ENCODE data around the gene TRAPPC4. TPM values are rescaled to one million over a fixed set of nuclear protein-coding genes. Genes with fewer than 3 reads are reported as not detected.

Gene TRAPPC4
- total and polyA plus RNA-seq, 4 donors = 21.1 to 35.7 (median 32.4) TPM

DNA sequence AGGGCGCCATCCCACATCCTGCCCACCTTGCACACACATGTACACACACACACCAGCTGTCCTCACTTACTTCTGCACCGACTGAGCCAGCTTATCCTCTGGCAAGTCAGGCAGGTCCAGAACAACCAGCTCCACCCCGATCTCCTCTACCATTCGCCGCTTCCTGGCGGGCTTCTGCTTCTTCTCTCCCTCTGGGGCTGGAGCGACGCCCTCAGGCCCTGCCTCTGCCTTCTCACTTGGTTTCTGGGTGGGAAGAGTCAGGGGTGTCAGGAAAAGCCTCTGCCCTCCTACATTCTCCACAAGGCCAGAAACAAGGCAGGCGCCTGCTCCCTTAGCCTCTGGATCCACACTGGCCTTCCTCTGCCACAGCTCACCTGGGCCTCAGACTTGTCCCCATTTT lies 30.1 kb downstream of the TRAPPC4 start (continued):
- TF ChIP-seq, protein P1, sequence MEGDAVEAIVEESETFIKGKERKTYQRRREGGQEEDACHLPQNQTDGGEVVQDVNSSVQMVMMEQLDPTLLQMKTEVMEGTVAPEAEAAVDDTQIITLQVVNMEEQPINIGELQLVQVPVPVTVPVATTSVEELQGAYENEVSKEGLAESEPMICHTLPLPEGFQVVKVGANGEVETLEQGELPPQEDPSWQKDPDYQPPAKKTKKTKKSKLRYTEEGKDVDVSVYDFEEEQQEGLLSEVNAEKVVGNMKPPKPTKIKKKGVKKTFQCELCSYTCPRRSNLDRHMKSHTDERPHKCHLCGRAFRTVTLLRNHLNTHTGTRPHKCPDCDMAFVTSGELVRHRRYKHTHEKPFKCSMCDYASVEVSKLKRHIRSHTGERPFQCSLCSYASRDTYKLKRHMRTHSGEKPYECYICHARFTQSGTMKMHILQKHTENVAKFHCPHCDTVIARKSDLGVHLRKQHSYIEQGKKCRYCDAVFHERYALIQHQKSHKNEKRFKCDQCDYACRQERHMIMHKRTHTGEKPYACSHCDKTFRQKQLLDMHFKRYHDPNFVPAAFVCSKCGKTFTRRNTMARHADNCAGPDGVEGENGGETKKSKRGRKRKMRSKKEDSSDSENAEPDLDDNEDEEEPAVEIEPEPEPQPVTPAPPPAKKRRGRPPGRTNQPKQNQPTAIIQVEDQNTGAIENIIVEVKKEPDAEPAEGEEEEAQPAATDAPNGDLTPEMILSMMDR (IDR thresholded peaks at IDR 0.05; ENCODE audit: low read depth, low read length, missing input control) = no peak
- no peak for TF ChIP-seq EGR1 (IDR thresholded peaks at IDR 0.05; ENCODE audit: low read depth in 2 of 2)
- no peak for TF ChIP-seq RAD21 (IDR thresholded peaks at IDR 0.05)
- TF ChIP-seq HNF4A (conservative IDR thresholded peaks at IDR 0.05) = no peak

DNA sequence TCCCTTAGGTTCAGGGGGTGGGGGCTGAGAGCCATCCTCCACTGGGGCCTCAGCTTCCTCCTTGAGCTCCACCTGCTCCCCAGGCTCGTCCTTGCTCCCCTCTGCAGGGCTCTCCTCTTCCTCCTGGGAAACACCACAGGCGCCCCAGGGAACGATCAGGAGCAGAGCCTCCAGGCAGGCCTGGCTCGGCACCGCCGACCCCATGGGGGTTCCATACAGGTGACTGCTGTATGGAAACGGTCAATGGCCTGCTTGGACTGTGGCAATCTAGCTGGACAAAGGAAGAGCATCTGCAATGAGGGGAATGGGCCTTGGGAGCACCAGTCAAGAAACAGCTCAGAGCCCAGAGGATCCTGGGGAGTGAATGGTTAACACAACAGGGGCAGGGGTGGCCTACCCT lies 30.5 kb downstream of the TRAPPC4 start:
- WGBS = 94% methylated on average over 7 of the region's 7 CpGs
- Histone ChIP-seq H3K27ac (ENCODE audit: low read depth in 1 of 2, low read length in 2 of 2) (no peak overlapping the region), H3K9me3 (ENCODE audit: control insufficient read depth in 4 of 4, low read length in 3 of 4) (no peaks in the 10 kb centered on the region), H3K27me3 (ENCODE audit: control insufficient read depth in 4 of 4, insufficient read depth in 4 of 4, low read length in 3 of 4) (no peaks in the 10 kb centered on the region), H3K4me1 (ENCODE audit: control insufficient read depth in 4 of 4, insufficient read depth in 4 of 4, low read length in 3 of 4) (no peaks in the 10 kb centered on the region), H3K36me3 (ENCODE audit: control insufficient read depth in 4 of 4, insufficient read depth in 3 of 4, low read depth in 1 of 4, low read length in 3 of 4) (peaks cover 40 to 92% (median 64%) of the 10 kb centered on the region in 4 donors), H3K4me3 (ENCODE audit: low read depth in 1 of 3, low read length in 3 of 3) (no peak overlapping the region), H3K9ac (ENCODE audit: low read depth in 1 of 2, low read length in 2 of 2) (no peak overlapping the region)
- TF ChIP-seq NR2F2 (IDR thresholded peaks at IDR 0.05) (no peak), HNF4G (IDR thresholded peaks at IDR 0.05) (no peak), REST (IDR thresholded peaks at IDR 0.05) (no peak), FOXA2 (IDR thresholded peaks at IDR 0.05) (no peak)
- TF ChIP-seq, protein P1 (IDR thresholded peaks at IDR 0.05; ENCODE audit: low read depth, low read length, missing input control) = no peak
- DNase-seq (ENCODE audit: low spot score) = no peak

- no peak overlapping the region for H3K9ac ChIP-seq (ENCODE audit: low read depth in 1 of 2, low read length in 2 of 2)
- H3K4me3 ChIP-seq (ENCODE audit: low read depth in 1 of 3, low read length in 3 of 3) = no peak overlapping the region
- H3K4me1 ChIP-seq (ENCODE audit: control insufficient read depth in 4 of 4, insufficient read depth in 4 of 4, low read length in 3 of 4) = peaks cover 0 to 13% (median 10%) of the 10 kb centered on the region in 4 donors
- no peaks in the 10 kb centered on the region for H3K9me3 ChIP-seq (ENCODE audit: control insufficient read depth in 4 of 4, low read length in 3 of 4)
- 87% methylated on average over 17 of the region's 17 CpGs for whole genome bisulfite sequencing
- DNase-seq (ENCODE audit: low spot score) = no peak
- TF ChIP-seq TAF1 (conservative IDR thresholded peaks at IDR 0.05) (no peak), MAX (IDR thresholded peaks at IDR 0.05) (no peak), HNF4A (conservative IDR thresholded peaks at IDR 0.05) (no peak), YY1 (IDR thresholded peaks at IDR 0.05) (no peak), SP1 (IDR thresholded peaks at IDR 0.05) (no peak), REST (IDR thresholded peaks at IDR 0.05) (no peak), JUND (IDR thresholded peaks at IDR 0.05) (no peak), FOXA1 (IDR thresholded peaks at IDR 0.05) (no peak), EGR1 (IDR thresholded peaks at IDR 0.05; ENCODE audit: low read depth in 2 of 2) (no peak), RAD21 (IDR thresholded peaks at IDR 0.05) (no peak)
- TF ChIP-seq, protein P1 (IDR thresholded peaks at IDR 0.05; ENCODE audit: low read depth, low read length, missing input control) = no peak
- no peaks in the 10 kb centered on the region for H3K27me3 ChIP-seq (ENCODE audit: control insufficient read depth in 4 of 4, insufficient read depth in 4 of 4, low read length in 3 of 4)
- H3K36me3 ChIP-seq (ENCODE audit: control insufficient read depth in 4 of 4, insufficient read depth in 3 of 4, low read depth in 1 of 4, low read length in 3 of 4) = peaks cover 38 to 83% (median 64%) of the 10 kb centered on the region in 4 donors
- H3K27ac ChIP-seq (ENCODE audit: low read depth in 1 of 2, low read length in 2 of 2) = no peak overlapping the region
Measured at GRCh38 chr11:119051440-119052162, 33.0 kb downstream of the TRAPPC4 start.
